Nephron (organoid): Measurements from ENCODE around the gene TTC1.

Experiments
- H3K27ac Mint-ChIP-seq, 3 experiments: 2 replicates each; pipeline ENCODE4 v1.8.0; 2020; ENCODE audit warnings: mixed read lengths in 3 of 3, mild to moderate bottlenecking in 2 of 3, moderate library complexity in 1 of 3
- H3K27me3 Mint-ChIP-seq: 2 replicates; pipeline ENCODE4 v1.8.0; 2021; ENCODE audit warnings: low read depth, mild to moderate bottlenecking, moderate library complexity, mixed read lengths
- H3K36me3 Mint-ChIP-seq: 2 replicates; pipeline ENCODE4 v1.8.0; 2020; ENCODE audit warnings: low read depth, mixed read lengths
- H3K4me1 Mint-ChIP-seq: 2 replicates; pipeline ENCODE4 v1.8.0; 2020; ENCODE audit warnings: mixed read lengths
- H3K4me3 Mint-ChIP-seq, 3 experiments: 2 replicates each; pipeline ENCODE4 v1.8.0; 2020; ENCODE audit warnings: mild to moderate bottlenecking in 3 of 3, mixed read lengths in 3 of 3, moderate library complexity in 2 of 3
- H3K9me3 Mint-ChIP-seq: 2 replicates; pipeline ENCODE4 v1.8.0; 2020; ENCODE audit warnings: mixed read lengths
- CTCF ChIP-seq, 3 experiments: fragments of 200-600 bp; sonication (generic); IDR thresholded peaks; one replicate each; pipeline ENCODE4 v1.5.0; 2021; ENCODE audit warnings: antibody characterized with exemption in 3 of 3; ENCODE audit not compliant: unreplicated experiment in 3 of 3

TTC1 gene

DNA sequence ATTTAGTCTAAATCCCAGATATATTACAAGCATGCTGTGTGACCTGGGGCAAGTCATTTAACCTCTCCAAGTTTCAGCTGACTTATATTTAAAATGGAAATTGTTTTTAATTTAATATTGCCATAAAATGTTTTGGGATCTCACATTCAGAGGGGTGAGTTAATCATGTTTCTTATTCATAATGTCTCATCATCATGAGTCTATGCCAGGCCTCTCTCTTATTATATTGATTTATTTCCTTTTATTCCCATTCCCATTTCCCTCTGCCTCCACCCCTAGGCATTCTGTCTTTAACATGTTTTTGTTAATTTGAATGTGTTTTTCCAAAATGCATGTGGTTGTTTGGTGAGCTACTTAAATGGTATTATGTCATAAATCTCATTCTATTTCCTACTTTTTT, 39.0 kb upstream of the TTC1 start:
- no peak for TF ChIP-seq CTCF (IDR thresholded peaks at IDR 0.05; ENCODE audit: unreplicated experiment in 3 of 3)
- Mint-ChIP-seq H3K27me3 (peaks cover 94% of the 10 kb centered on the region), H3K9me3 (no peaks in the 10 kb centered on the region), H3K4me1 (peaks cover 4% of the 10 kb centered on the region), H3K36me3 (no peaks in the 10 kb centered on the region), H3K4me3 (no peak overlapping the region), H3K27ac (no peak overlapping the region)

GRCh38 chr5:159971038-159971437, 37.9 kb upstream of the TTC1 start:
- H3K9me3 Mint-ChIP-seq = no peaks in the 10 kb centered on the region
- H3K4me1 Mint-ChIP-seq = peaks cover 4% of the 10 kb centered on the region
- peak overlapping the region in 2 of 3 experiments; percentile 64 to 69 for H3K4me3 Mint-ChIP-seq
- no peaks in the 10 kb centered on the region for H3K36me3 Mint-ChIP-seq
- peaks cover 93% of the 10 kb centered on the region for H3K27me3 Mint-ChIP-seq
- H3K27ac Mint-ChIP-seq = no peak overlapping the region
- no peak for TF ChIP-seq CTCF (IDR thresholded peaks at IDR 0.05; ENCODE audit: unreplicated experiment in 3 of 3)

GRCh38 chr5:159971514-159971913, 37.4 kb upstream of the TTC1 start:
- Mint-ChIP-seq H3K4me1 (peaks cover 4% of the 10 kb centered on the region), H3K9me3 (no peaks in the 10 kb centered on the region), H3K36me3 (no peaks in the 10 kb centered on the region), H3K27ac (no peak overlapping the region), H3K27me3 (peaks cover 93% of the 10 kb centered on the region), H3K4me3 (peak overlapping the region; percentile 64 to 69 (median 68))
- TF ChIP-seq CTCF (IDR thresholded peaks at IDR 0.05; ENCODE audit: unreplicated experiment in 3 of 3) = no peak

DNA sequence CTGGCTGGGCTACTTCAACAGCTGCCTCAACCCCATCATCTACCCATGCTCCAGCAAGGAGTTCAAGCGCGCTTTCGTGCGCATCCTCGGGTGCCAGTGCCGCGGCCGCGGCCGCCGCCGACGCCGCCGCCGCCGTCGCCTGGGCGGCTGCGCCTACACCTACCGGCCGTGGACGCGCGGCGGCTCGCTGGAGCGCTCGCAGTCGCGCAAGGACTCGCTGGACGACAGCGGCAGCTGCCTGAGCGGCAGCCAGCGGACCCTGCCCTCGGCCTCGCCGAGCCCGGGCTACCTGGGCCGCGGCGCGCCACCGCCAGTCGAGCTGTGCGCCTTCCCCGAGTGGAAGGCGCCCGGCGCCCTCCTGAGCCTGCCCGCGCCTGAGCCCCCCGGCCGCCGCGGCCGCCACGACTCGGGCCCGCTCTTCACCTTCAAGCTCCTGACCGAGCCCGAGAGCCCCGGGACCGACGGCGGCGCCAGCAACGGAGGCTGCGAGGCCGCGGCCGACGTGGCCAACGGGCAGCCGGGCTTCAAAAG, 36.9 kb upstream of the TTC1 start:
- Mint-ChIP-seq H3K36me3 (no peaks in the 10 kb centered on the region), H3K4me3 (peak overlapping the region in 2 of 3 experiments; percentile 64 to 69), H3K27ac (no peak overlapping the region), H3K9me3 (no peaks in the 10 kb centered on the region), H3K27me3 (peaks cover 93% of the 10 kb centered on the region), H3K4me1 (peaks cover 4% of the 10 kb centered on the region)
- no peak for TF ChIP-seq CTCF (IDR thresholded peaks at IDR 0.05; ENCODE audit: unreplicated experiment in 3 of 3)

DNA sequence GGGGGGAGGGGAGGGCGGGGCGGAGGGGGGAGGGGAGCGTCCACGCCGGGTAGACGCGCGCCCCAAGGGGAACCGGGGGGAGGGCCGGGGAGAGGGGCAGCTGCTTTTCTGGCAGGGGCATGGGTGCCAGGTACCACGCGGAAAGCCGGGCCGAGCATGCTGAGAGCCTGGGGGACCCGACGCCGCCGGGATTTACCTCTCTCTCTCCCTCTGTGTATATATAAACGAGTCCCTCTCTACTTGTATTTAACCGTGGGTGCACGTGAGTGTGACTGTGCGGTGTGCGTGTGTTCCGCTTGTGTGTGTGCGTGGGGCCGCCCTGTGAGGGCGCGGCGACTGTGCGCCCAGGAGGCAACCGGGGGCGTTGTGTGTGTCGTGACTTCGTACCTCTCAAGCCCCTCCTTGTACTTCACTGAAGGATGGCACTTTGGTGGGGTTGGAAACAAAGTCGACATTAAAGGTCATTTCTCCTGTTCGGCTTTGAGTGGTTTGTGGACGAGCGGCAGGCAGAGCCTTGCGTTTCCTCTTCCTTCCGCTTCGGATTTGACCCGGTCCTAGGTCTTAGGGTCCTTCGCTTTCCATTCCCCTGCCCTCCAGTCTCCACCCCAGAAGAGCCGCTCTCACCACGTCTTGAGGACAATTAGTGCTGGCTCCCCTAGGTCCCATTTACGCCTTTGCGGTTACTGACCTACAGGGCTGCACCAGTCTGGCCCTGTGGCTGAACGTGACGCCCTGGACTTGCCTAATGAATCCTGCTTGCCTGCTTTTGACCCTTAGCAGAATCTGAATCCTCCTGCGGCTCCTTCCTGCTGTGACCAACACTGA, 36.2 kb upstream of the TTC1 start:
- no peaks in the 10 kb centered on the region for H3K9me3 Mint-ChIP-seq
- TF ChIP-seq CTCF (IDR thresholded peaks at IDR 0.05; ENCODE audit: unreplicated experiment in 3 of 3) = no peak
- H3K4me3 Mint-ChIP-seq = peak overlapping the region; percentile 79 to 80 (median 79)
- H3K27me3 Mint-ChIP-seq = peaks cover 93% of the 10 kb centered on the region
- H3K4me1 Mint-ChIP-seq = peaks cover 4% of the 10 kb centered on the region
- H3K36me3 Mint-ChIP-seq = no peaks in the 10 kb centered on the region
- H3K27ac Mint-ChIP-seq = no peak overlapping the region
